Measurements from ENCODE around the gene RPL18.

DNA sequence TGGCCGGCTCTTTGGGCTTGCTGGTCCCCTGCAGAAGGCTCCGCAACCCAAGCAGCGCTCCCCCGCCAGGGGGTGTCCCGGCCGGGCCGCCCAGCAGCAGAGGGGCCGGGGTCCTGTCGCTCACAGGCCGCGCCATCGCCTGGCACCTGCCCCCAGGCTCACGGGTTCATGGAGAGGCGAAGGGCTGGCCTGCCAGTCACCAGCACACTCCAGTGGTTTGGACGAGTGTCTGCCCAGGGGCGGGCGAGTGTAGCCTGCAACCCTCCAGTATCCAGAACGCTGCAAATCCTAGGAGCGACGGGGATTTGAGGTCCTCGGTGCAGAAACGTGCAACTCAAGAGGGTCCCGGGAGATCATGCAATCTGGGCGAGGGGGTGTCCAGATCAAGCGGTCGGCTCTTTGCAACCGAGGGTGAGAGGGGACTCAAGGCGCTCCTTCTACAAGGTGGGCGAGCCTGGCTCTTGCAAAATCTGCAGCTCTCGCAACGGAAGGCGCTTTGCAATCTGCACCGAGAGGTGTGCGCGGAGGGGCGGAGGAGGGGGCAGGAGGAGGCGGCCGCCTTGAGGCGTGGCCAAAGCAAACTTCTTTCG, 18.0 kb upstream of the RPL18 start, which contains the start of gene DBP:
- TF ChIP-seq, protein P1, sequence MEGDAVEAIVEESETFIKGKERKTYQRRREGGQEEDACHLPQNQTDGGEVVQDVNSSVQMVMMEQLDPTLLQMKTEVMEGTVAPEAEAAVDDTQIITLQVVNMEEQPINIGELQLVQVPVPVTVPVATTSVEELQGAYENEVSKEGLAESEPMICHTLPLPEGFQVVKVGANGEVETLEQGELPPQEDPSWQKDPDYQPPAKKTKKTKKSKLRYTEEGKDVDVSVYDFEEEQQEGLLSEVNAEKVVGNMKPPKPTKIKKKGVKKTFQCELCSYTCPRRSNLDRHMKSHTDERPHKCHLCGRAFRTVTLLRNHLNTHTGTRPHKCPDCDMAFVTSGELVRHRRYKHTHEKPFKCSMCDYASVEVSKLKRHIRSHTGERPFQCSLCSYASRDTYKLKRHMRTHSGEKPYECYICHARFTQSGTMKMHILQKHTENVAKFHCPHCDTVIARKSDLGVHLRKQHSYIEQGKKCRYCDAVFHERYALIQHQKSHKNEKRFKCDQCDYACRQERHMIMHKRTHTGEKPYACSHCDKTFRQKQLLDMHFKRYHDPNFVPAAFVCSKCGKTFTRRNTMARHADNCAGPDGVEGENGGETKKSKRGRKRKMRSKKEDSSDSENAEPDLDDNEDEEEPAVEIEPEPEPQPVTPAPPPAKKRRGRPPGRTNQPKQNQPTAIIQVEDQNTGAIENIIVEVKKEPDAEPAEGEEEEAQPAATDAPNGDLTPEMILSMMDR (conservative IDR thresholded peaks at IDR 0.05), result no peak
- no peak for TF ChIP-seq ZFX (IDR thresholded peaks at IDR 0.05)

Measured in C4-2B (cell line).